Esophagus squamous epithelium (tissue), 5 donors: ENCODE data around the gene ASB18. TPM values are rescaled to one million over a fixed set of nuclear protein-coding genes. Genes with fewer than 3 reads are reported as not detected.

Experiments used
- DNase-seq: peaks from one replicate; lab custom pipeline; 2025; lab: John Stamatoyannopoulos, UW
- H3K27ac ChIP-seq, 4 donors: fragments of 200-600 bp; sonication (generic); one replicate each; pipeline ENCODE4 v1.5.1; 2016 to 2019; ENCODE audit warnings: mild to moderate bottlenecking in 1 of 4
- H3K27me3 ChIP-seq, 4 donors: fragments of 200-600 bp; sonication (generic); 1 replicate in 3 of 4; 2 replicates in 1 of 4; pipeline versions ENCODE4 v1.5.1 to v1.6.0; 2017 to 2021; ENCODE audit warnings: antibody characterized with exemption in 1 of 4
- H3K36me3 ChIP-seq, 3 donors: fragments of 200-600 bp; sonication (generic); one replicate each; pipeline ENCODE4 v1.5.1; 2016 to 2019
- H3K4me1 ChIP-seq, 3 donors: fragments of 200-600 bp; sonication (generic); one replicate each; pipeline ENCODE4 v1.5.1; 2017 to 2019
- H3K4me3 ChIP-seq, 4 donors: fragments of 200-600 bp; sonication (generic); 1 replicate in 3 of 4; 2 replicates in 1 of 4; pipeline ENCODE4 v1.5.1; 2016 to 2019; ENCODE audit warnings: mild to moderate bottlenecking in 2 of 4, moderate library complexity in 1 of 4
- H3K9me3 ChIP-seq, 3 donors: fragments of 200-600 bp; sonication (generic); one replicate each; pipeline ENCODE4 v1.5.1; 2016 to 2019
- POLR2A ChIP-seq, 4 donors: fragments of 450-650 bp; IDR thresholded peaks; one replicate each; pipeline ENCODE4 v1.6.1; 2017; ENCODE audit warnings: antibody characterized with exemption in 4 of 4, mild to moderate bottlenecking in 4 of 4, moderate library complexity in 3 of 4
- WGBS, 2 donors: methylation state at CpG; one replicate each; pipeline ENCODE4 v1.1.5; 2018; 5-methylcytosine and 5-hydroxymethylcytosine counted together
- intact Hi-C: fragments of 100-400 bp; cut with DNase I; formaldehyde crosslinking; loops from one replicate; pipeline ENCODE4 v1.15.0; 2022
- total RNA-seq, 4 donors: library from RNA; depleted of rRNA; stranded (reverse); fragments of >200 nt; gene quantifications; one replicate each; pipeline ENCODE4 v1.1.0, GENCODE V29; 2016
- TF ChIP-seq, protein P1 (sequence below), 6 experiments: fragments of 450-650 bp in 4 of 6; fragments of 200-600 bp in 2 of 6; sonication (generic) in 2 of 6; IDR thresholded peaks; one replicate each; pipeline ENCODE4 v1.5.1; 2016 to 2019; ENCODE audit warnings: antibody characterized with exemption in 6 of 6, mild to moderate bottlenecking in 4 of 6, moderate library complexity in 4 of 6
- donor health status: DM: yes; HTN: yes; CAD: no.

ASB18 gene
- total RNA-seq, 4 donors from 2014 or later: not detected

DNA sequence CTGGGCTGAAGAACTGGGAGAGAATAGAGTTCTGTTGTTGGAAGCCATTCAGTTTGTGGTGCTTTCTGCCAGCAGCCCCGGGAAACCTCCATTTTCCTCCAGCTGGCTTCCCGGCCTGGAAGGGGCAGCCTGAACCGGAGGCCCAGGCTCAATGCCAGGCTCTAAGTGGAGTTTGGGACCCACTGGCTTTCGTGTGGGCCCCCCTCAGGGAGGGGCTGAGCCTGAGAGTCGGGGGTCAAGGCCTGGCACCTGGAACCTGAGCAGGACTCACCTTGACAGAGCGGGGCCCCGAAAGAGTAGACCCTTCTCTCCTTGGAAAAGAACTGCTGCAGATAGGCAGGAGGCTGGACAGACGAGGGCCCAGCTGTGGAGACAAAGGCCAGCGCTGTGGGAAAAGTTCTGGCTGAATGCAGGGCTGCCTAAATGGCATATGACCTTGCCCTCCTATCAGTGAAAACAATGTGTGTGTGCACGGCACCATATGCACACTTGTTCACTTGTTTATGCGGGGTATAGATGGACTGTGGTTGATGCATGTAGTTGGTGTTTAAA lies 34.8 kb upstream of the ASB18 start:
- H3K27ac ChIP-seq: no peak overlapping the region
- no peak for DNase-seq
- H3K4me1 ChIP-seq: no peaks in the 10 kb centered on the region
- H3K36me3 ChIP-seq: no peaks in the 10 kb centered on the region
- no peaks in the 10 kb centered on the region for H3K9me3 ChIP-seq
- no peak overlapping the region for H3K4me3 ChIP-seq
- intact Hi-C loops: no loop called here
- no peaks in the 10 kb centered on the region for H3K27me3 ChIP-seq
- TF ChIP-seq POLR2A (IDR thresholded peaks at IDR 0.05): no peak
- TF ChIP-seq, protein P1, sequence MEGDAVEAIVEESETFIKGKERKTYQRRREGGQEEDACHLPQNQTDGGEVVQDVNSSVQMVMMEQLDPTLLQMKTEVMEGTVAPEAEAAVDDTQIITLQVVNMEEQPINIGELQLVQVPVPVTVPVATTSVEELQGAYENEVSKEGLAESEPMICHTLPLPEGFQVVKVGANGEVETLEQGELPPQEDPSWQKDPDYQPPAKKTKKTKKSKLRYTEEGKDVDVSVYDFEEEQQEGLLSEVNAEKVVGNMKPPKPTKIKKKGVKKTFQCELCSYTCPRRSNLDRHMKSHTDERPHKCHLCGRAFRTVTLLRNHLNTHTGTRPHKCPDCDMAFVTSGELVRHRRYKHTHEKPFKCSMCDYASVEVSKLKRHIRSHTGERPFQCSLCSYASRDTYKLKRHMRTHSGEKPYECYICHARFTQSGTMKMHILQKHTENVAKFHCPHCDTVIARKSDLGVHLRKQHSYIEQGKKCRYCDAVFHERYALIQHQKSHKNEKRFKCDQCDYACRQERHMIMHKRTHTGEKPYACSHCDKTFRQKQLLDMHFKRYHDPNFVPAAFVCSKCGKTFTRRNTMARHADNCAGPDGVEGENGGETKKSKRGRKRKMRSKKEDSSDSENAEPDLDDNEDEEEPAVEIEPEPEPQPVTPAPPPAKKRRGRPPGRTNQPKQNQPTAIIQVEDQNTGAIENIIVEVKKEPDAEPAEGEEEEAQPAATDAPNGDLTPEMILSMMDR (IDR thresholded peaks at IDR 0.05): no peak
- 80 to 82% methylated on average over 5 to 6 of the region's 11 CpGs for WGBS, 2 donors

DNA sequence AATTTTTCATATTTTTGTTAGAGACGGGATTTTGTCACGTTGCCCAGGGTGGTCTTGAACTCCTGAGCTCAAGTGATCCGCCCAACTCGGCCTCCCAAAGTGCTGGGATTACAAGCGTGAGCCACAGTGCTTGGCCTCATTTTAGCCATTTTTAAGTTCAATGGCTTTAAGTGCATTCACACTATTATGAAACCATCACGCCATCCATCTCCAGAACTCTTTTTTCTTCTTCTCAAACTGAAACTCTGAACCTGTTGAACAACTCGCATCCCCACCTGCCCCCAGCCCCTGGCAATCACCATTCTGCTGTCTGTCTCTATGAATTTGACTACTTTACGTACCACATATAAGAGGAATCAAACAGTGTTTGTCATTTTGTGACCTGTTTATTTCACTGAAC lies 31.3 kb upstream of the ASB18 start:
- intact Hi-C loops: no loop called here
- H3K27ac ChIP-seq: no peak overlapping the region
- H3K36me3 ChIP-seq: no peaks in the 10 kb centered on the region
- no peaks in the 10 kb centered on the region for H3K4me1 ChIP-seq
- no peak overlapping the region for H3K4me3 ChIP-seq
- H3K27me3 ChIP-seq: peaks cover 0 to 17% (median 0%) of the 10 kb centered on the region in 4 donors
- H3K9me3 ChIP-seq: no peaks in the 10 kb centered on the region
- no peak for DNase-seq
- TF ChIP-seq, protein P1 (IDR thresholded peaks at IDR 0.05): no peak
- 66 to 68% methylated on average over 8 of the region's 8 CpGs for WGBS, 2 donors

DNA sequence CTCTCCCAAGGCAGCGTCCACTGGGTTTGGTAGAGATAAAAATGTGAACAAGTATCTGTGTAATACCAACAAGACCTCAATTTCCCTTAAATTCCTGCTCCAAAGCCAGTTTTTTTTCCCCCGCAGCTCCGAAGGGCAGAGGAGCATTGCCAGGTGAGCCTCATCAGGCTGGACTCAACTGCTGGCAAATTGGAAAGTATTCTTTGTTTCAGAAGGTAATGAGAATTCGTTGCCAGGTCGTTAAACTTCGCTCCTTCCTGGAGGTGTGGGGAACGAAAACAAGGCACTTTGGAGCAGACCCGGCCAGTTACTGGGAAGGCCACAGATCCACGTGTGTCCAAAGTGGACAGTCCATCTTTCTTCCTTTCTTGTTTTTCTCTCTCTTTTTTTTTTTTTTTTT lies 30.4 kb upstream of the ASB18 start:
- intact Hi-C loops: no loop called here
- Histone ChIP-seq H3K4me3 (no peak overlapping the region), H3K9me3 (no peaks in the 10 kb centered on the region), H3K4me1 (no peaks in the 10 kb centered on the region), H3K27me3 (peaks cover 0 to 26% (median 0%) of the 10 kb centered on the region in 4 donors), H3K27ac (no peak overlapping the region), H3K36me3 (no peaks in the 10 kb centered on the region)
- WGBS, 2 donors: 73 to 86% methylated on average over 9 of the region's 9 CpGs
- TF ChIP-seq, protein P1 (IDR thresholded peaks at IDR 0.05): no peak
- TF ChIP-seq POLR2A (IDR thresholded peaks at IDR 0.05): no peak
- DNase-seq: no peak

DNA sequence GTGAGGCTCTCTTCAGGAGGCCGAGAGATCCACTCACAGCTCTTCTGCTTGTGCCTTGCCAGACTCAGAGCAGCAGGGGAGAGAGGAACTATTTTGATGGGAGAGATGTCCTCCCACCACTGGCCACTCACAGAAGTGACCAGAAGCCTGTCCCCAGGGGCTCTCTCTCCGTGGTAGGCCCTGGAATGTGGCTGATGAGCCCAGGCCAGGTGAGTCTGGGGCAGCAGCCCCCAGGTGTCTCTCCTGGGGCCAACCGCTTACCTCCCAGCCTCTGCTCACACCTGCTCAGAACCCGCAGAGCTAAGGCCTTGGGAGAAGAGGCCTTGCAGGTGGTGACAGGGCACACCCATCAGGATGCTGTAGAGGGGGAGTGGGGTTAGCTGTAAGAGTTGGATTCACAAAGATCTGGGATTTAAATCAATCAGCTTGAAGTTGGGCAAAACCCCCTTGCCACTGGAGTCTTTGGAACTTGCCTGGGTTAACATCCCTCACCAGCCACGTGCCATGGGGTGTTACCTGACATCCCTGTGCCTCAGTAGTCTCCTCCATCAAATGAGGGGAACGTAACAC lies 29.1 kb upstream of the ASB18 start:
- Histone ChIP-seq H3K4me1 (no peaks in the 10 kb centered on the region), H3K36me3 (no peaks in the 10 kb centered on the region), H3K4me3 (no peak overlapping the region), H3K27ac (no peak overlapping the region), H3K27me3 (peaks cover 0 to 33% (median 0%) of the 10 kb centered on the region in 4 donors), H3K9me3 (no peaks in the 10 kb centered on the region)
- intact Hi-C loops: no loop called here
- no peak for DNase-seq
- TF ChIP-seq, protein P1 (IDR thresholded peaks at IDR 0.05): no peak
- no peak for TF ChIP-seq POLR2A (IDR thresholded peaks at IDR 0.05)
- 71 to 75% methylated on average over 2 to 4 of the region's 6 CpGs for WGBS, 2 donors

DNA sequence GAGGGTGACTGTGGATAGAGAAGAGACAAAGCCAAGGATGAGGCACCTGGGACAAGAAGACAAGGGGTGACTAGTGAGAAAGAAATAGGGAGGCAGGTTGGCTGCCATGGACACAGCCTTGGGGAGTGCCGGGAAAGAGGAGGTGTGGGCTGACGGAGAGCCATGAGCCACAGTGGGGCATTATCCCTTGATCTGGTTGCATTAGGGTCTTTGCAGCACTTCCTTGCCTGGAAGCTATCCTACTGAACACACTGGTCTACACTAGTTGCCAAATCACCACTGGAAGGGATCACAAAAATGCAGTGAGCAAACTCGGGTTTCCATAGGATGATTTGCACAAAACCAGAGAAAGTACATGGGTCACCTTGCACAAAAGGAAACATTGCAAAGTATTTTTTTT lies 27.7 kb upstream of the ASB18 start:
- no peak for TF ChIP-seq POLR2A (IDR thresholded peaks at IDR 0.05)
- TF ChIP-seq, protein P1 (IDR thresholded peaks at IDR 0.05): no peak
- Histone ChIP-seq H3K27me3 (peaks cover 0 to 42% (median 0%) of the 10 kb centered on the region in 4 donors), H3K36me3 (no peaks in the 10 kb centered on the region), H3K4me1 (no peaks in the 10 kb centered on the region), H3K4me3 (no peak overlapping the region), H3K27ac (no peak overlapping the region), H3K9me3 (no peaks in the 10 kb centered on the region)
- WGBS, 2 donors: 78 to 81% methylated on average over 3 of the region's 3 CpGs
- intact Hi-C loops: no loop called here
- no peak for DNase-seq
